ENCODE results near the gene PARP3. TPM values are rescaled to one million over a fixed set of nuclear protein-coding genes. Genes with fewer than 3 reads are reported as not detected.

Gene PARP3
- total and polyA plus RNA-seq, 10 of the 15 experiments (the other 5 are each of a cell fraction or from before 2014, with no cell fraction given), result 2.1 to 31.2 (median 19.5) TPM

DNA sequence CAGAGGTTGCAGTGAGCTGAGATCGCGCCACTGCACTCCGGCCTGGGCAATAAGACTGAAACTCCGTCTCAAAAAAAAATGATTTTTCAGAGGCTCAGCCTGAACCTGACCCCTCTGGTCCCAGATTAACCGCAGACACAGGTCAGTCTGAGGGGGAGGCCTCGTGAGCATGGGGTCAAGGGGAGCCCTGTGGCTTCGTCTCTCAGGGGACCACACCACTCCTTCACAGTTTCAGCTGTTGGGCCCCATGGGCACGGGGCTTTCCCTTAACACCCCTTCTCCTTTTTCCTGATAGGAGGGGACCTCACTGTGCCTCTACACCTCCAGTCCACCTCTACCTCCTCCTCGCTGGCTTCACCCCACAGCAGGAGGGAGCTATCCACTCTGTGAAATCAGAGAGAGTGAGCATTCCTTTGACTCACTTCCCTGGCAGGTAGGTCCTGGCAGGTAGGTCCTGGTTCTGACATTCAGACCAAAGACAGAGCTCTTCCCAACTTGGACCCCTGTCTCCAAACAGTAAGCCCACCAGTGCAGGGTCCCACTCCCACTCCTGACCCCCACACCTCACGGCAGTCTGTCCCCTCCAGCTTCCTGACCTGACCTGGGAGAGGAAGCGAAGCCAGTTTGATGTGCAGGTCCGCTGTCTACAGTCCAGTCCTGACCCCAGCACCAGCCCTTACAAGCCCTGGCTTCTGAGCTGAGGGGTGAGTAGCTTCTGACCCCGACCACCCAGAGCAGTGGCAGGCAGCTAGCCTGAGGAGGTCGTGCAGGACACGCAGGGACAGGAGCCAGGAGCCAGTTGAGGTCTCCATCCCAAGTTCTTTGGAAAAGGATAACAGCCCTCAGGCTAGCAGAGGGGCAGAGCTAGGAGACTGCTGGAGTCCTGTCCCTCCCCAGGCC, 9.4 kb upstream of the PARP3 start:
- ChIA-PET CTCF (no interaction called here), RAD21 (ENCODE audit: unreplicated experiment) (no interaction called here), SMC1A (ENCODE audit: uncharacterized antibody, unreplicated experiment) (no interaction called here), POLR2A (no interaction called here)
- no peak overlapping the region for H2AFZ ChIP-seq (ENCODE audit: control insufficient read depth, low read depth, low read length)
- FAIRE-seq (no peak), DNase-seq (ENCODE audit: low read depth, low spot score) (no peak), ATAC-seq (no peak)
- intact Hi-C loops (cut with micrococcal nuclease; ENCODE audit: unreplicated experiment), result no loop called here
- 77% methylated on average over 15 of the region's 15 CpGs for WGBS (ENCODE audit: insufficient coverage, insufficient replicate concordance, low lambda C conversion rate, missing lambda C conversion rate)
- H3K4me1 ChIP-seq (ENCODE audit: control insufficient read depth, insufficient read depth, low read length), result no peaks in the 10 kb centered on the region
- TF ChIP-seq EED (IDR thresholded peaks at IDR 0.05; ENCODE audit: low read depth) (no peak), POLR2A (IDR thresholded peaks at IDR 0.05; ENCODE audit: low read depth, low read length) (peak; percentile 32; the same call in 1 of the 2 replicates), EZH2 (IDR thresholded peaks at IDR 0.05; ENCODE audit: borderline replicate concordance, control insufficient read depth, low read depth, low read length) (no peak)
- no peaks in the 10 kb centered on the region for H3K27me3 ChIP-seq (replicated peaks in 1 of 2; ENCODE audit: control insufficient read depth in 2 of 2, insufficient read depth in 2 of 2, low read length in 1 of 2)
- no peak overlapping the region for H3K27ac ChIP-seq (ENCODE audit: control insufficient read depth, insufficient read depth)
- no peaks in the 10 kb centered on the region for H3K9me3 ChIP-seq (replicated peaks; ENCODE audit: control insufficient read depth, insufficient read depth, low read length)
- H3K4me2 ChIP-seq (ENCODE audit: control insufficient read depth, insufficient read depth), result no peak overlapping the region
- H3K36me3 ChIP-seq (ENCODE audit: control insufficient read depth in 2 of 2, insufficient read depth in 2 of 2, low read length in 1 of 2), result peaks cover 11 to 36% of the 10 kb centered on the region in 2 experiments
- no peak overlapping the region for H3K9ac ChIP-seq (ENCODE audit: control insufficient read depth, insufficient read depth, low read length)
- no peak overlapping the region for H3K4me3 ChIP-seq
- in situ Hi-C loops (cut with MboI), result no loop called here
- no TSS peak for BruUV-seq (replicated peaks)
- no peaks in the 10 kb centered on the region for H3K79me2 ChIP-seq (ENCODE audit: control insufficient read depth, insufficient read depth, low read length)
- H4K20me1 ChIP-seq (ENCODE audit: control insufficient read depth, insufficient read depth), result no peaks in the 10 kb centered on the region

DNA sequence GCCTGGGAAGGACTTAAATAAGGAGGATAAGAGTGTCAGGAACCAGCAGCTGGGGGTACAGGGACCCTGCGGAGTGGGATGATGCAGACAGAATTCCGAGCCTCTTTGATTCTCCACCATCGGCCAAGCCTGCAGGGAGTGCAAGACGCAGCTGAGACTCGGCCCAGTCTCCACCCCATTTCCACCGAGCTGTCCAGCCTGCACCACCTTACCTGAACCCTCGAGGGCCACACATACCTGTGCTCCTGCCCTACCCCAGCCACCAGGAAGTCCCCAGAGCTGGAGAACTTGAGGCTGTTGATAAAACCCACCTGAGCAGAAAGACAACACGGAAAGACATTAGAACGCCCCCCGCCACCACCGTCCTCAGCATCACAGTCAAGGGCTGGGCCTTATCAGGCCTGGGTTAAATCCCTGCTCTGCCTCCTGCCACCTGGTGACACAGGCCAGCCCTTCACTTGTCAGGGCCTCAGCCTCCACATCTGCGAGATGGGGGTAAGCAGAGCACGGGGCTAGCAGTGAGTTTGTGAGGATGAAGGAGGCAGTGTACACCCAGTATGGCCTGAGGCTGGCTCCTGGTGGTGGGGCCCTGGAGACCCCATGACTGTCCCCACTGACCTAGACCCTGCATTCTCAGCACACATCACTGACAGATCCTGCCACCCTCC, 8.6 kb upstream of the PARP3 start:
- ChIA-PET POLR2A (no interaction called here), RAD21 (ENCODE audit: unreplicated experiment) (no interaction called here), CTCF (no interaction called here), SMC1A (ENCODE audit: uncharacterized antibody, unreplicated experiment) (no interaction called here)
- Histone ChIP-seq H3K9me3 (replicated peaks; ENCODE audit: control insufficient read depth, insufficient read depth, low read length) (no peaks in the 10 kb centered on the region), H3K27me3 (replicated peaks in 1 of 2; ENCODE audit: control insufficient read depth in 2 of 2, insufficient read depth in 2 of 2, low read length in 1 of 2) (no peaks in the 10 kb centered on the region), H3K27ac (ENCODE audit: control insufficient read depth, insufficient read depth) (no peak overlapping the region), H3K36me3 (ENCODE audit: control insufficient read depth in 2 of 2, insufficient read depth in 2 of 2, low read length in 1 of 2) (peaks cover 15 to 38% of the 10 kb centered on the region in 2 experiments), H3K4me1 (ENCODE audit: control insufficient read depth, insufficient read depth, low read length) (no peaks in the 10 kb centered on the region; the same call in 1 of the 2 replicates), H4K20me1 (ENCODE audit: control insufficient read depth, insufficient read depth) (no peaks in the 10 kb centered on the region), H3K79me2 (ENCODE audit: control insufficient read depth, insufficient read depth, low read length) (no peaks in the 10 kb centered on the region), H2AFZ (ENCODE audit: control insufficient read depth, low read depth, low read length) (no peak overlapping the region), H3K4me2 (ENCODE audit: control insufficient read depth, insufficient read depth) (no peak overlapping the region), H3K4me3 (no peak overlapping the region), H3K9ac (ENCODE audit: control insufficient read depth, insufficient read depth, low read length) (no peak overlapping the region)
- TF ChIP-seq, protein P1, sequence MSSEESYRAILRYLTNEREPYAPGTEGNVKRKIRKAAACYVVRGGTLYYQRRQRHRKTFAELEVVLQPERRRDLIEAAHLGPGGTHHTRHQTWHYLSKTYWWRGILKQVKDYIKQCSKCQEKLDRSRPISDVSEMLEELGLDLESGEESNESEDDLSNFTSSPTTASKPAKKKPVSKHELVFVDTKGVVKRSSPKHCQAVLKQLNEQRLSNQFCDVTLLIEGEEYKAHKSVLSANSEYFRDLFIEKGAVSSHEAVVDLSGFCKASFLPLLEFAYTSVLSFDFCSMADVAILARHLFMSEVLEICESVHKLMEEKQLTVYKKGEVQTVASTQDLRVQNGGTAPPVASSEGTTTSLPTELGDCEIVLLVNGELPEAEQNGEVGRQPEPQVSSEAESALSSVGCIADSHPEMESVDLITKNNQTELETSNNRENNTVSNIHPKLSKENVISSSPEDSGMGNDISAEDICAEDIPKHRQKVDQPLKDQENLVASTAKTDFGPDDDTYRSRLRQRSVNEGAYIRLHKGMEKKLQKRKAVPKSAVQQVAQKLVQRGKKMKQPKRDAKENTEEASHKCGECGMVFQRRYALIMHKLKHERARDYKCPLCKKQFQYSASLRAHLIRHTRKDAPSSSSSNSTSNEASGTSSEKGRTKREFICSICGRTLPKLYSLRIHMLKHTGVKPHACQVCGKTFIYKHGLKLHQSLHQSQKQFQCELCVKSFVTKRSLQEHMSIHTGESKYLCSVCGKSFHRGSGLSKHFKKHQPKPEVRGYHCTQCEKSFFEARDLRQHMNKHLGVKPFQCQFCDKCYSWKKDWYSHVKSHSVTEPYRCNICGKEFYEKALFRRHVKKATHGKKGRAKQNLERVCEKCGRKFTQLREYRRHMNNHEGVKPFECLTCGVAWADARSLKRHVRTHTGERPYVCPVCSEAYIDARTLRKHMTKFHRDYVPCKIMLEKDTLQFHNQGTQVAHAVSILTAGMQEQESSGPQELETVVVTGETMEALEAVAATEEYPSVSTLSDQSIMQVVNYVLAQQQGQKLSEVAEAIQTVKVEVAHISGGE (CRISPR knock-in tag; IDR thresholded peaks at IDR 0.05), result no peak
- in situ Hi-C loops (cut with MboI), result no loop called here
- intact Hi-C loops (cut with micrococcal nuclease; ENCODE audit: unreplicated experiment), result no loop called here
- DNase-seq (ENCODE audit: low read depth, low spot score) (no peak), FAIRE-seq (no peak), ATAC-seq (no peak)
- WGBS (ENCODE audit: insufficient coverage, insufficient replicate concordance, low lambda C conversion rate, missing lambda C conversion rate), result over 99% methylated on average over 13 of the region's 13 CpGs
- no TSS peak for BruUV-seq (replicated peaks)

Data from GM12878 (cell line).